ENCODE results near the gene KRTAP4-8.
"Not testable (repeated sequence)": the region's sequence is repeated elsewhere in the genome, so short reads cannot be mapped to it uniquely, and the experiment has no call there.

Gene KRTAP4-8

DNA sequence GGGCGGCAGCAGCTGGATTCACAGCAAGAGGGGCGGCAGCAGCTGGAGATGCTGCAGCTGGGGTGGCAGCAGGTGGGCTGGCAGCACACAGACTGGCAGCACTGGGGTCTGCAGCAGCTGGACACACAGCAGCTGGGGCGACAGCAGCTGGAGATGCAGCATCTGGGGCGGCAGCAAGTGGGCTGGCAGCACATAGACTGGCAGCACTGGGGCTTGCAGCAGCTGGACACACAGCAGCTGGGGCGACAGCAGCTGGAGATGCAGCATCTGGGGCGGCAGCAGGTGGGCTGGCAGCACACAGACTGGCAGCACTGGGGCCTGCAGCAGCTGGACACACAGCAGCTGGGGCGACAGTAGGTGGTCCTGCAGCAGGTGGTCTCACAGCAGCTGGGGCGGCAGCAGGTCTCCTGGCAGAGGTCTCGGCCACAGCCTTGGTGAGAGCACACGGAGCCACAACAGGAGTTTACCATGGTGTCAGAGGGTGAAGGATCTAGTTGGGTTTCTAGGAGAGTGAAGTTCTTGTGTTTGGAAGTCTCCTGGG, 20.0 kb upstream of the KRTAP4-8 start, which contains the start of gene KRTAP4-11:
KRTAP4-11 (minus strand) TSS at position 528 of the 541 bp plus-strand sequence; CDS start at position 470, 58 bp downstream.
- not testable (repeated sequence) for H4K91ac ChIP-seq (ENCODE audit: low read length); H3K4me2 ChIP-seq (ENCODE audit: low read length, poor library complexity, severe bottlenecking); H3K4me1 ChIP-seq (ENCODE audit: control insufficient read depth, insufficient read depth, low read depth, low read length); H3K14ac ChIP-seq (ENCODE audit: low read length in 2 of 2); DNase-seq; H3K4me3 ChIP-seq (ENCODE audit: insufficient read depth in 1 of 2, low read depth in 1 of 2, low read length in 2 of 2); H3K18ac ChIP-seq (ENCODE audit: low read depth in 1 of 2, low read length in 2 of 2); H3K23ac ChIP-seq (ENCODE audit: low read length in 2 of 2); H4K8ac ChIP-seq (ENCODE audit: low read length); H2AFZ ChIP-seq (ENCODE audit: low read depth, low read length); H2BK12ac ChIP-seq (ENCODE audit: low read length in 2 of 2); H3K9me3 ChIP-seq (ENCODE audit: control insufficient read depth, low read length); H3K4ac ChIP-seq (ENCODE audit: low read depth in 1 of 2, low read length in 2 of 2); H2BK5ac ChIP-seq (ENCODE audit: low read depth, low read length, poor library complexity, severe bottlenecking); H3K27ac ChIP-seq (ENCODE audit: low read length, poor library complexity, severe bottlenecking); H3K27me3 ChIP-seq (ENCODE audit: control insufficient read depth in 1 of 2, insufficient read depth in 1 of 2, low read length in 2 of 2); H3K36me3 ChIP-seq (ENCODE audit: control insufficient read depth in 1 of 2, insufficient read depth in 2 of 2, low read depth in 1 of 2, low read length in 2 of 2); H2BK120ac ChIP-seq (ENCODE audit: low read depth, low read length); H3K79me1 ChIP-seq (replicated peaks; ENCODE audit: low read length, poor library complexity, severe bottlenecking); H2BK15ac ChIP-seq (ENCODE audit: low read depth, poor library complexity, severe bottlenecking); H3K9ac ChIP-seq (ENCODE audit: low read length)
- peak within 1 kb of the TSS; percentile 69 for H2AK5ac ChIP-seq (ENCODE audit: low read length, severe bottlenecking)
- WGBS = 82% methylated on average over 9 of the region's 10 CpGs

DNA sequence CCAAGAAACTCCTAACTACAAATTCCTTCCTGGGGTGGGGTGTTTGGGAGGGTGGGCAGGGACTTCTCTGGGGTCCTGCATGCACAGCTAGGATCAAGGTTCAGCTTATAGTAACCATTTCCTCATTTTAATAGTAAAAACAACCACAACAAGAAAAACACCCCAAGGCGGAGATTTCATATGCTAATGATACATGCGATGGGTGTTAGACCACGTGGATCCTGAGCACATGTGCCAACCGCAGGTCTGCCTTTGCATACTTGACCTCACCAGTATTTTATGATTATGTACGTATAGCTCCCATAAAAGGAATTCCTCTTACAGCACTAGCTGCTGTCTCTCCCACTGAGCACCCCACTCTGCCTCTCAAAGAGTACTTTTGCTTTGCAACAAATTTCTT, 18.4 kb upstream of the KRTAP4-8 start:
- Histone ChIP-seq H2AK5ac (ENCODE audit: low read length, severe bottlenecking) (no peak overlapping the region), H2BK5ac (ENCODE audit: low read depth, low read length, poor library complexity, severe bottlenecking) (no peak overlapping the region), H3K9ac (ENCODE audit: low read length) (no peak overlapping the region), H3K4ac (ENCODE audit: low read depth in 1 of 2, low read length in 2 of 2) (no peak overlapping the region), H3K4me2 (ENCODE audit: low read length, poor library complexity, severe bottlenecking) (no peak overlapping the region), H3K36me3 (ENCODE audit: control insufficient read depth in 1 of 2, insufficient read depth in 2 of 2, low read depth in 1 of 2, low read length in 2 of 2) (no peaks in the 10 kb centered on the region), H3K4me1 (ENCODE audit: control insufficient read depth, insufficient read depth, low read depth, low read length) (peaks cover 5% of the 10 kb centered on the region), H3K23ac (ENCODE audit: low read length in 2 of 2) (no peak overlapping the region), H3K18ac (ENCODE audit: low read depth in 1 of 2, low read length in 2 of 2) (no peak overlapping the region), H3K27ac (ENCODE audit: low read length, poor library complexity, severe bottlenecking) (no peak overlapping the region), H3K9me3 (ENCODE audit: control insufficient read depth, low read length) (peaks cover 4% of the 10 kb centered on the region), H3K4me3 (ENCODE audit: insufficient read depth in 1 of 2, low read depth in 1 of 2, low read length in 2 of 2) (no peak overlapping the region), H2AFZ (ENCODE audit: low read depth, low read length) (no peak overlapping the region), H2BK120ac (ENCODE audit: low read depth, low read length) (no peak overlapping the region), H4K91ac (ENCODE audit: low read length) (no peak overlapping the region), H3K79me1 (replicated peaks; ENCODE audit: low read length, poor library complexity, severe bottlenecking) (no peaks in the 10 kb centered on the region), H2BK15ac (ENCODE audit: low read depth, poor library complexity, severe bottlenecking) (no peak overlapping the region), H3K14ac (ENCODE audit: low read length in 2 of 2) (no peak overlapping the region), H3K27me3 (ENCODE audit: control insufficient read depth in 1 of 2, insufficient read depth in 1 of 2, low read length in 2 of 2) (no peaks in the 10 kb centered on the region), H4K8ac (ENCODE audit: low read length) (no peak overlapping the region), H2BK12ac (ENCODE audit: low read length in 2 of 2) (no peak overlapping the region)
- no peak for DNase-seq
- WGBS = 87% methylated on average over 5 of the region's 5 CpGs

DNA sequence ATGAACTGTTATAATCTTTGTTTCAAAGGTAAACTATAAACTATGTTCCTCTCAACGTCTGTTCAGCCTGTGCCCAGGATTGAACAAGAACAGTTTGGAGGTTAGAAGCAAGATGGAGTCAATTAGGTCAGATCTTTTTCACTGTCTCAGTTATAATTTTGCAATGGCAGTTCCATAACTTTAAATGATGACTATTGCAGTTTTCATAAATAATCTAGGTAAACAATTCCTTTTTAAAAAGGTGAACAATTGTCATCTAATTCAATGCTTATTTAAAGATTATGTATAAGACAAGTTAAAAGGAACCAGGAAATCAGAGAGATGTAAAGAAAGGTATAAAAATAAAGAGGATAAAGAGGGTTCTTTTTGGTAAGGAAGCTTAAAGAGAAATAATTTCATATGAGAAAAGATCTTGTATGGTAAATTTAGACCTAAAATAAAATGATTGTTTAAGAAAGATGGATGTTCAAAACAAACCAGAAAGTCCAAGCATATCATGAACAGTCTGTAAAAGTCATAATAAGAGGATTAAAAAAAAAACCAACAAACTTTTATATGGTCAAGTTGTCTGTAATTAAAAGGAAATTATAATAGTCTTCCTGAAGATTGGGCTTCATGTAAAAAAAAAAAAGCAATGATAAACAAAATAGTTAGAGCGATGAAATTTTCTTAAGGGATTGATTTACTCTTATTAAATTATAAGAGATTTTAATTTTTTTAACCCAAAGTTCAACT, 13.4 kb upstream of the KRTAP4-8 start:
- Histone ChIP-seq H2BK5ac (ENCODE audit: low read depth, low read length, poor library complexity, severe bottlenecking) (no peak overlapping the region), H3K14ac (ENCODE audit: low read length in 2 of 2) (no peak overlapping the region), H4K8ac (ENCODE audit: low read length) (no peak overlapping the region), H2BK15ac (ENCODE audit: low read depth, poor library complexity, severe bottlenecking) (no peak overlapping the region), H3K4ac (ENCODE audit: low read depth in 1 of 2, low read length in 2 of 2) (no peak overlapping the region), H3K4me1 (ENCODE audit: control insufficient read depth, insufficient read depth, low read depth, low read length) (no peaks in the 10 kb centered on the region), H3K79me1 (replicated peaks; ENCODE audit: low read length, poor library complexity, severe bottlenecking) (no peaks in the 10 kb centered on the region), H4K91ac (ENCODE audit: low read length) (no peak overlapping the region), H3K4me2 (ENCODE audit: low read length, poor library complexity, severe bottlenecking) (no peak overlapping the region), H3K4me3 (ENCODE audit: insufficient read depth in 1 of 2, low read depth in 1 of 2, low read length in 2 of 2) (peak overlapping the region in 1 of 2 experiments; percentile 59), H3K36me3 (ENCODE audit: control insufficient read depth in 1 of 2, insufficient read depth in 2 of 2, low read depth in 1 of 2, low read length in 2 of 2) (no peaks in the 10 kb centered on the region), H2BK120ac (ENCODE audit: low read depth, low read length) (no peak overlapping the region), H2AFZ (ENCODE audit: low read depth, low read length) (no peak overlapping the region), H3K18ac (ENCODE audit: low read depth in 1 of 2, low read length in 2 of 2) (no peak overlapping the region), H3K23ac (ENCODE audit: low read length in 2 of 2) (no peak overlapping the region), H3K27ac (ENCODE audit: low read length, poor library complexity, severe bottlenecking) (no peak overlapping the region), H2AK5ac (ENCODE audit: low read length, severe bottlenecking) (no peak overlapping the region), H3K9me3 (ENCODE audit: control insufficient read depth, low read length) (peaks cover 4% of the 10 kb centered on the region), H3K27me3 (ENCODE audit: control insufficient read depth in 1 of 2, insufficient read depth in 1 of 2, low read length in 2 of 2) (no peaks in the 10 kb centered on the region), H2BK12ac (ENCODE audit: low read length in 2 of 2) (no peak overlapping the region), H3K9ac (ENCODE audit: low read length) (no peak overlapping the region)
- WGBS = 67% methylated on average over 1 of the region's 2 CpGs
- no peak for DNase-seq

DNA sequence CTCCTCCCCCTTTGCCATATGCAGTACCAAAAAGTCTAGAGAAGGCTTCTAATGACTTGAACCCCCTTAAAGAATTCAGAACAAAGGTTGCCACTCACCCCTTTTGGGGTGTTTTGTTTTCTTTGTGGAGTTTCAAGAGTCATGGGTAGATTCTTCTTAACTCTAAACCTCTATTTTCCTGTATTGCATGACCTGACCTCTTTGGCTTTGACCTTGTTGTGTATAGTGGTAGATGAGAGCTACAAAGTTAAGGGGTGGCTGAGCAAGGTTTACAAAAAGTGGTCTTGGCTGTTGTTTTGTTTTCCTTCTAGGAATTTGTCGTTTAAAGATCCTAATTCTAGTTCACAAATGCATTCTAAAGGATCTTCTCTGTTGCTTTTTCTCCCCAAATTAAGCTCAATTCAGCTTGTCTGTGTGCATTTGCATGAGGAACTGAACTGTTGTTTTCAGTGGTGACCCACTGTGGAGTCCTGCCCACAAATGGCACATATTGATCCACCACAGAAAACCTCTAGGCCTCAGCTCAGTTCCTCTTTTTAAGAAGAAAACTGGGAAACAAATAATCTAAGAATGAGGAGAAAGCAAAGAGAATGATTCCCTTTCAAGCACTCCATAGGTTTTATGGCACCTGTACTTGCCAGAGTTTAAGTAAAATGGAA, 10.9 kb upstream of the KRTAP4-8 start:
- H3K4me2 ChIP-seq (ENCODE audit: low read length, poor library complexity, severe bottlenecking); H2BK5ac ChIP-seq (ENCODE audit: low read depth, low read length, poor library complexity, severe bottlenecking); H3K27ac ChIP-seq (ENCODE audit: low read length, poor library complexity, severe bottlenecking); H4K91ac ChIP-seq (ENCODE audit: low read length); H3K79me1 ChIP-seq (replicated peaks; ENCODE audit: low read length, poor library complexity, severe bottlenecking); H2BK12ac ChIP-seq (ENCODE audit: low read length in 2 of 2); H2AK5ac ChIP-seq (ENCODE audit: low read length, severe bottlenecking); H4K8ac ChIP-seq (ENCODE audit: low read length); H2BK120ac ChIP-seq (ENCODE audit: low read depth, low read length); H3K27me3 ChIP-seq (ENCODE audit: control insufficient read depth in 1 of 2, insufficient read depth in 1 of 2, low read length in 2 of 2); H3K9ac ChIP-seq (ENCODE audit: low read length); H3K4me1 ChIP-seq (ENCODE audit: control insufficient read depth, insufficient read depth, low read depth, low read length); H3K9me3 ChIP-seq (ENCODE audit: control insufficient read depth, low read length); H3K18ac ChIP-seq (ENCODE audit: low read depth in 1 of 2, low read length in 2 of 2); H3K36me3 ChIP-seq (ENCODE audit: control insufficient read depth in 1 of 2, insufficient read depth in 2 of 2, low read depth in 1 of 2, low read length in 2 of 2); H3K14ac ChIP-seq (ENCODE audit: low read length in 2 of 2); DNase-seq; H2AFZ ChIP-seq (ENCODE audit: low read depth, low read length); H2BK15ac ChIP-seq (ENCODE audit: low read depth, poor library complexity, severe bottlenecking); H3K4ac ChIP-seq (ENCODE audit: low read depth in 1 of 2, low read length in 2 of 2); H3K23ac ChIP-seq (ENCODE audit: low read length in 2 of 2): not testable (repeated sequence)
- peak overlapping the region in 1 of 2 experiments; percentile 63 for H3K4me3 ChIP-seq (ENCODE audit: insufficient read depth in 1 of 2, low read depth in 1 of 2, low read length in 2 of 2)
- no CpG with 5 or more reads among the region's 1 CpG for WGBS

Measured in mesenchymal stem cell (in vitro differentiated cells and primary cell).